Upper lobe of left lung (tissue), 6 donors: ENCODE measurements around the gene AGBL1. TPM values are rescaled to one million over a fixed set of nuclear protein-coding genes. Genes with fewer than 3 reads are reported as not detected.

Experiments used
- ATAC-seq, 2 donors: fragments of 200-7000 bp; cut with Tn5 transposase; one replicate each; pipeline ENCODE4 v1.9.1; 2022; ENCODE audit warnings: mild to moderate bottlenecking in 2 of 2, moderate library complexity in 2 of 2; ENCODE audit not compliant: low FRiP score in 2 of 2
- DNase-seq, 2 donors: peaks; one replicate each; pipeline ENCODE4 v3.0.0-alpha.2; 2019 to 2020
- H3K27ac ChIP-seq, 4 donors: fragments of 200-600 bp; sonication (generic); one replicate each; pipeline ENCODE4 v1.5.1; 2016 to 2019
- H3K27me3 ChIP-seq, 4 donors: fragments of 200-600 bp; sonication (generic); one replicate each; pipeline ENCODE4 v1.5.1; 2017 to 2019
- H3K36me3 ChIP-seq, 4 donors: fragments of 200-600 bp; sonication (generic); one replicate each; pipeline ENCODE4 v1.5.1; 2016 to 2019
- H3K4me1 ChIP-seq, 4 donors: fragments of 200-600 bp; sonication (generic); one replicate each; pipeline ENCODE4 v1.5.1; 2018 to 2019
- H3K4me3 ChIP-seq, 4 donors: fragments of 200-600 bp; sonication (generic); one replicate each; pipeline ENCODE4 v1.5.1; 2017 to 2019; ENCODE audit warnings: mild to moderate bottlenecking in 2 of 4, moderate library complexity in 1 of 4
- H3K9me3 ChIP-seq, 4 donors: fragments of 200-600 bp; sonication (generic); one replicate each; pipeline ENCODE4 v1.5.1; 2018 to 2019
- CTCF ChIP-seq, 6 experiments: fragments of 450-650 bp in 4 of 6; fragments of 200-600 bp in 2 of 6; sonication (generic) in 2 of 6; IDR thresholded peaks; one replicate each; pipeline ENCODE4 v1.5.1; 2016 to 2019; ENCODE audit warnings: antibody characterized with exemption in 6 of 6
- EP300 ChIP-seq, 4 donors: sonication (generic); formaldehyde crosslinking; IDR thresholded peaks; one replicate each; pipeline ENCODE4 v1.5.1; 2017; ENCODE audit warnings: antibody characterized with exemption in 4 of 4, control low read depth in 2 of 4
- POLR2A ChIP-seq, 4 donors: fragments of 450-650 bp; IDR thresholded peaks; one replicate each; pipeline ENCODE4 v1.5.1; 2016 to 2017; ENCODE audit warnings: antibody characterized with exemption in 4 of 4, mild to moderate bottlenecking in 2 of 4
- POLR2AphosphoS5 ChIP-seq, 2 donors: sonication (generic); formaldehyde crosslinking; IDR thresholded peaks; one replicate each; pipeline ENCODE4 v1.5.1; 2017; ENCODE audit warnings: antibody characterized with exemption in 2 of 2
- WGBS, 2 donors: methylation state at CpG; one replicate each; pipeline ENCODE4 v1.1.5; 2017 to 2018; 5-methylcytosine and 5-hydroxymethylcytosine counted together
- total RNA-seq, 6 donors: library from RNA; depleted of rRNA in 4 of 6; stranded (reverse); fragments of >200 nt in 4 of 6; gene quantifications; one replicate each; pipeline versions ENCODE4 v1.1.0 to v1.2.1, GENCODE V29; 2016 to 2021
- donor health status: DM: no; HTN: no; CAD: no; lungs with moderate emphysema.
- donor health status: DM: no; HTN: yes; CAD: no; lungs with severe emphysema.

Gene AGBL1
- total RNA-seq, 6 donors from 2014 or later: 3.1 to 23.0 (median 14.5) TPM

GRCh38 chr15:86213888-86214287 is 134.2 kb downstream of the AGBL1 start:
- ATAC-seq: no peak

GRCh38 chr15:86221119-86221518 is 141.4 kb downstream of the AGBL1 start:
- Histone ChIP-seq H3K27ac (no peak overlapping the region), H3K4me3 (no peak overlapping the region), H3K9me3 (peaks cover 0 to 7% (median 2%) of the 10 kb centered on the region in 4 donors), H3K36me3 (no peaks in the 10 kb centered on the region), H3K4me1 (no peaks in the 10 kb centered on the region), H3K27me3 (no peaks in the 10 kb centered on the region)
- TF ChIP-seq POLR2A (IDR thresholded peaks at IDR 0.05): no peak
- TF ChIP-seq POLR2AphosphoS5 (IDR thresholded peaks at IDR 0.05): no peak
- no peak for TF ChIP-seq CTCF (IDR thresholded peaks at IDR 0.05)
- ATAC-seq (no peak), DNase-seq (no peak)
- WGBS, 2 donors: 89 to 90% methylated on average over 3 of the region's 3 CpGs

More at GRCh38 chr15:86213888-86214287, 134.2 kb downstream of the AGBL1 start:
- DNase-seq: no peak
- Histone ChIP-seq H3K36me3 (no peaks in the 10 kb centered on the region), H3K4me1 (no peaks in the 10 kb centered on the region), H3K4me3 (no peak overlapping the region), H3K27me3 (no peaks in the 10 kb centered on the region), H3K27ac (no peak overlapping the region), H3K9me3 (peaks cover 0 to 14% (median 2%) of the 10 kb centered on the region in 4 donors)
- 60 to 63% methylated on average over 2 of the region's 2 CpGs for WGBS, 2 donors
- no peak for TF ChIP-seq EP300 (IDR thresholded peaks at IDR 0.05)
- no peak for TF ChIP-seq POLR2AphosphoS5 (IDR thresholded peaks at IDR 0.05)
- no peak for TF ChIP-seq POLR2A (IDR thresholded peaks at IDR 0.05)
- TF ChIP-seq CTCF (IDR thresholded peaks at IDR 0.05): no peak

GRCh38 chr15:86229306-86229705 is 149.6 kb downstream of the AGBL1 start:
- H3K4me3 ChIP-seq: no peak overlapping the region
- H3K4me1 ChIP-seq: no peaks in the 10 kb centered on the region
- no peaks in the 10 kb centered on the region for H3K9me3 ChIP-seq
- no peak overlapping the region for H3K27ac ChIP-seq
- no peak for DNase-seq
- no peak for TF ChIP-seq POLR2AphosphoS5 (IDR thresholded peaks at IDR 0.05)
- no peak for TF ChIP-seq CTCF (IDR thresholded peaks at IDR 0.05)
- no peak for TF ChIP-seq EP300 (IDR thresholded peaks at IDR 0.05)
- TF ChIP-seq POLR2A (IDR thresholded peaks at IDR 0.05): no peak
- ATAC-seq: no peak
- H3K36me3 ChIP-seq: no peaks in the 10 kb centered on the region
- WGBS, 2 donors: 62 to 73% methylated on average over 2 of the region's 2 CpGs
- H3K27me3 ChIP-seq: no peaks in the 10 kb centered on the region

GRCh38 chr15:86229936-86230335 is 150.3 kb downstream of the AGBL1 start:
- WGBS, 2 donors: 43% methylated on average over 6 of the region's 6 CpGs
- Histone ChIP-seq H3K36me3 (no peaks in the 10 kb centered on the region), H3K27me3 (no peaks in the 10 kb centered on the region), H3K4me3 (no peak overlapping the region), H3K4me1 (no peaks in the 10 kb centered on the region), H3K9me3 (no peaks in the 10 kb centered on the region), H3K27ac (no peak overlapping the region)
- ATAC-seq (no peak), DNase-seq (no peak)
- TF ChIP-seq EP300 (IDR thresholded peaks at IDR 0.05) (no peak), POLR2AphosphoS5 (IDR thresholded peaks at IDR 0.05) (no peak), POLR2A (IDR thresholded peaks at IDR 0.05) (no peak), CTCF (IDR thresholded peaks at IDR 0.05) (no peak)
